KG1 (cell line): ENCODE data around the gene CDKL2.
"Not testable (repeated sequence)": the region's sequence is repeated elsewhere in the genome, so short reads cannot be mapped to it uniquely, and the experiment has no call there.

ENCODE experiments used
- DNase-seq: peaks from one replicate; lab custom pipeline; 2025; lab: John Stamatoyannopoulos, UW

CDKL2 gene

GRCh38 chr4:75552452-75552851 lies 77.9 kb downstream of the CDKL2 start:
- DNase-seq = no peak

- DNase-seq = no peak
These were observed 81.3 kb downstream of the CDKL2 start for GRCh38 chr4:75549019-75549418.

- no peak for DNase-seq
These were observed 82.5 kb downstream of the CDKL2 start for GRCh38 chr4:75547647-75548387.

- DNase-seq = no peak
These were observed 84.8 kb downstream of the CDKL2 start for GRCh38 chr4:75545526-75545925.

GRCh38 chr4:75544870-75545269 lies 85.5 kb downstream of the CDKL2 start:
- no peak for DNase-seq

- not testable (repeated sequence) for DNase-seq
These were observed 86.1 kb downstream of the CDKL2 start for GRCh38 chr4:75544220-75544619.

- no peak for DNase-seq
These were observed 87.5 kb downstream of the CDKL2 start for GRCh38 chr4:75542824-75543223.

- DNase-seq = not testable (repeated sequence)
These were observed 93.0 kb downstream of the CDKL2 start for GRCh38 chr4:75537308-75537707.

- DNase-seq = not testable (repeated sequence)
These were observed 96.4 kb downstream of the CDKL2 start for GRCh38 chr4:75533926-75534325.

- not testable (repeated sequence) for DNase-seq
These were observed 96.9 kb downstream of the CDKL2 start for GRCh38 chr4:75533339-75533887.

- DNase-seq = not testable (repeated sequence)
These were observed 98.7 kb downstream of the CDKL2 start for GRCh38 chr4:75531536-75532143.

GRCh38 chr4:75530556-75531322 lies 99.6 kb downstream of the CDKL2 start:
- no peak for DNase-seq
